Medulla oblongata (tissue), 1 donor: ENCODE data around the gene CLEC17A.
"Not testable (repeated sequence)": the region's sequence is repeated elsewhere in the genome, so short reads cannot be mapped to it uniquely, and the experiment has no call there.

ENCODE experiments used
- DNase-seq: peaks from one replicate; pipeline ENCODE4 v3.0.0-alpha.2; 2015; ENCODE audit errors: extremely low spot score

Gene CLEC17A, protein sequence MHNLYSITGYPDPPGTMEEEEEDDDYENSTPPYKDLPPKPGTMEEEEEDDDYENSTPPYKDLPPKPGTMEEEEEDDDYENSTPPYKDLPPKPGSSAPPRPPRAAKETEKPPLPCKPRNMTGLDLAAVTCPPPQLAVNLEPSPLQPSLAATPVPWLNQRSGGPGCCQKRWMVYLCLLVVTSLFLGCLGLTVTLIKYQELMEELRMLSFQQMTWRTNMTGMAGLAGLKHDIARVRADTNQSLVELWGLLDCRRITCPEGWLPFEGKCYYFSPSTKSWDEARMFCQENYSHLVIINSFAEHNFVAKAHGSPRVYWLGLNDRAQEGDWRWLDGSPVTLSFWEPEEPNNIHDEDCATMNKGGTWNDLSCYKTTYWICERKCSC

DNA sequence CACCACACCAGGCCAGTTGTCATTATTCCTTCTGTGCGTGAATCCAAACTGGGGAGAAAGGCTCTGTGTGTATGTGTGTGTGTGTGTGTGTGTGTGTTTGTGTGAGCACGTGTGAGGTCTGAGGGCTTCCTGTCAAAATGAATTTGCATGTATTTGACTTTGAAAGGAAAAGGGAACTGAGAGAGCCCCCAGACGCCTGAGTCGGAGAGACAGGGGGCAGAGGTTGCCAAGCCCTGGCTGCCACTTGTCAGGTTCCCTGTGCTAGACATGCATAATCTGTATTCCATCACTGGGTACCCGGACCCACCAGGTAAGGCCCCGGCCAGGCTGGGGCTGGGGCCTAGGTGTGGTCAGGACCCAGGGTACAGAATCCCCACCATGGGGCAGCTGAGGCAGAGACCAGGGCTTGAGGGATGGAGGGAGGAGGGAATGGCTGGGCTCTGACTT, at the start of gene CLEC17A:
Gene CLEC17A, plus strand, starts transcription at position 191 of the 447 bp plus-strand sequence. Its CDS starts 77 bp downstream, at position 268.
- peak; percentile 43 for DNase-seq

DNA sequence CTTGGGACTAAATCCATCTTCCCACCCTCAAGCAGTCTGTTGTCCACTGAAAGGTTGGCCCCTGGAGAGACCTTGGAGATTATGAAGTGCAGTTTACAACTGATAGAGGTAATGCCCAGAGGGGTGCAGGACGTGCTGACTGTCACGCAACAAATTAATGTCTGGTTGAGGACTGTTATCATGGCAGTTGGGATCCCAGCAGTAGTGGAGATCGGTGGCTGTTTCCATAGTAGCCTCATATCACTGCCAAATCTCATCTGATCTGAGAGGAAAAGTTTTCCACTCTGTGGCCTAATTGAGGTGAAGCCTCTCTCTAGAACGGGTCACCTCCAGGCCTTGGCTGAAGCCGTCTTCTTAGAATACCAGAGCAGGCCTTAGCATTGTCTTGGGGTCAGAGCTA, 49.4 kb upstream of the CLEC17A start:
- DNase-seq, result no peak

DNA sequence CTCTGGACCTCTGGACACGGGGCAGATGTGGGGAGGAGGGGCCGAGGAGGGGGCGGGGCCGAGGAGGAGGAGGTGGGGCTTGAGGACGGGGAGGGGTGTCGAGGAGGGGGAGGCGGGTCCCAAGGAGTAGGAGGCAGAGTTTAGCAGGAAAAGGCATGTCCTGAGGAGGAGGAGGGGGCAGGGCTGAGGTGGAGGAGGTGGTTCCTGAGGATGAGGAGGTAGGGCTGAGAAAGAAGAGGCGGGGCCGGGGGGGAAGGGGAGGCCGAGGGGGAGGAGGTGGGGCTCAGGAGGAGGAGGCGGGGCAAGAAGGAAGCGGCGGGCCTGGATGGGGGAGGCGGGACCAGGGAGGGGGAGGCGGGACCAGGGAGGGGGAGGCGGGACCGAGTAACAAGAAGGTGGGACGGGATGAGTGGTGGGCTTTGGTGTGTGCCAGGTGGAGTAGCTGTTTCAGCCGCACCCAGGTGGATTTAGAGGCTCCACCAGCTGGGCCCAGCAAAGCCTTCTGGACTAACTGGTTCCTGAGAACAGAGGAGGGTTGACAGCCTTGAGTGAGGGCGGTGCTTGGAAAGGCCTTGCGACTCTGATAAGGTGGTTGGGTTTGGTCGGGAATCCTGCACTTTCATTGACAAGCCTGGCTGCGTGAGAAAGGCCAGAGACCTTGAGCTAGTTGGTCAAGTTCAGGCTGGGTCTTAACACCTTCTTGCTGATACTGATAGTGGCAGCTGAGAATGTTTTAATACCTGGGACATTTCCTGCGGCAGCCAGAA, 45.8 kb upstream of the CLEC17A start:
- no peak for DNase-seq

DNA sequence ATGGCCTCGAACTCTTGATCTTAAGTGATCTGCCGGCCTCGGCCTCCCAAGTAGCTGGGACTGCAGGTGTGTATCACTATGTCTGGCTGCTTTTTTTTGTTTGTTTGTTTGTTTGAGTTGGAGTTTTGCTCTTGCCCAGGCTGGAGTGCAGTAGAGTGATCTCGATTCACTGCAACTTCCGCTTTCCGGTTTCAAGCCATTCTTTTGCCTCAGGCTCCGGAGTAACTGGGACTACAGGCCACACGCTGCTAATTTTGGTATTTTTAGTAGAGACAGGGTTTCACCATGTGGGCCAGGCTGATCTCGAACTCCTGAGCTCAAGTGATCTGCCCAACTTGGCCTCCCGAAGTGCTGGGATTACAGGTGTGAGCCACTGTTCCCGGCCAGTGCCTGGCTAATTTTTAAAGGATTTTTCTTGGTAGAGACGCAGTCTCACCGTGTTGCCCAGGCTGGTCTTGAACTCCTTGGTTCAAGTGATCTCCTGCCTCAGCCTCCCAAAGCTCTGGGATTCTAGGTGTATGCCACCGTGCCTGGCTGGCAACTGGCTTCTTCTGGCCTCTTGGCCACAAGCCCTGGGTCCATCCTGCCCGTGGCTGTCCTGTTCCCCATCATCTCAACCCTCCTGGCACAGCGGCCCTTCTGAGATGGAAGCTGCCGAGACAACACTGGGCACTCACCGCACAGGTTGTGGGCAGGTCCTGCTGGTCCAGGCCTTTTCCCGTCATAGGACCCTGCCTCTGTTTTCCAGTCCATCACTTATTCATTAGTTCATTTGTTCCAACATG, 42.0 kb upstream of the CLEC17A start:
- no peak for DNase-seq

DNA sequence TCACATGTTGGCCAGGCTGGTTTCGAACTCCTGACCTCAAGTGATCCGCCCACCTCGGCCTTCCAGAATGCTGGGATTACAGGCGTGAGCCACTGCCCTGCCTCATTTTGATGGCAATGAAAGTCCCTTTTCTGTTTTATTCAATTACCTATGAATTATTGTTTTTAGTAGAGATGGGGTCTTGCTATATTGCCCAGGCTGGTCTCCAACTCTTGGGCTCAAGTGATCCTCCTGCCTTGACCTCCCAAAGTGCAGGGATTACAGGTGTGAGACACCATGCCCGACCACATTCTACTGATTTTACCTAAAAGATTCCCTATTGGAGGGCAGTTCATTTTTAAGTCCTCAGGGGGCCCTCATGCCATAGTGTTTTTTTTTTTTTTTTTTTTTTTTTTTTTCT, 40.9 kb upstream of the CLEC17A start:
- not testable (repeated sequence) for DNase-seq

DNA sequence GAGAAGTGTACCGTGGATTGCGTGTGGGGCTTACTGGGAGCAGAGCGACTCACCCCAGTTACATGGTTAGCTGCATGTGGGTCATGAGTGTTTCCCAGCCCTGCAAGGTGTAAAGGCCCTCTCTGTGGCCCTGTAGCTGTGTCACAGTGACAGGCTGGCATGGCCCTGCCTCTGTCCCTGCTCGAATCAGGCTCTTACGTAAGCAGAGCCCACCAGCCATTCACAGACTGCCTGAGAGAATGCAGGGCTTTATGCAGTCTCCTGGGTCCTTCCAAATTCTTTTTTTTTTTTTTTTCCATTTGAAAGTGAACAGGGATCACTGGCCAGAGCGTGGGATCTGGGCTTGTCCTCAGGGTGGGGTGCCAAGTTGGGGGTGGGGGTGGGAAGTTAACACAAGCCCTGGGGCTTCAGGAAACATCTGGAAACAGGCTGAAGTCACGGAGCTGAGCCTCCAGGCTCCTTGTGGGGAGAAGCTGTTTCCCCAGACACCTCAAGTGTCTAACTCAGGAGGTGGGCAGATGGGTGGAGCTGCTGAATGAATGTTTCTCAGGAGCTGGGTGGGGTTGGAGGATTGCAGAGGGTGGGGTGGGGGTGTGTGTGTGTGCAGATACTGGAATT, 40.1 kb upstream of the CLEC17A start:
- DNase-seq, result no peak

DNA sequence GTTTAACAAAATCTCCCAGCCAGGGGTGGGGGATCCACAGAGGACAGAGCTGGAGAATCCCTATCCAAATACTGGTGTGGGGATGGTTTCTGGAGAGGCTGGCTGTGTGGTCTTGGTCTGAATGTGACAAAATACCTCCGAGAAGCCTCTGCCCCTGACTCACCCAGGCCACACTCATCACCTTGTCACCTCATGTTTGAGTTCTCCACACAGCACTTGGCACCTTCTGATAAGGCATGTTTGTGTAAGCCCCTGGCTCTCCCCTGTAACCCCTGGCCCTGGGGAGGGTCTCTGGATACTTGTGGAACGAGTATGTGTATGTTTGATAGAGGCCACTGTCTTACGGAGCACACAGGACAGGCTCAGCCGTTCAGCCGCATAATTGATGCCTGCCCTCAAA, 38.8 kb upstream of the CLEC17A start:
- DNase-seq, result no peak

DNA sequence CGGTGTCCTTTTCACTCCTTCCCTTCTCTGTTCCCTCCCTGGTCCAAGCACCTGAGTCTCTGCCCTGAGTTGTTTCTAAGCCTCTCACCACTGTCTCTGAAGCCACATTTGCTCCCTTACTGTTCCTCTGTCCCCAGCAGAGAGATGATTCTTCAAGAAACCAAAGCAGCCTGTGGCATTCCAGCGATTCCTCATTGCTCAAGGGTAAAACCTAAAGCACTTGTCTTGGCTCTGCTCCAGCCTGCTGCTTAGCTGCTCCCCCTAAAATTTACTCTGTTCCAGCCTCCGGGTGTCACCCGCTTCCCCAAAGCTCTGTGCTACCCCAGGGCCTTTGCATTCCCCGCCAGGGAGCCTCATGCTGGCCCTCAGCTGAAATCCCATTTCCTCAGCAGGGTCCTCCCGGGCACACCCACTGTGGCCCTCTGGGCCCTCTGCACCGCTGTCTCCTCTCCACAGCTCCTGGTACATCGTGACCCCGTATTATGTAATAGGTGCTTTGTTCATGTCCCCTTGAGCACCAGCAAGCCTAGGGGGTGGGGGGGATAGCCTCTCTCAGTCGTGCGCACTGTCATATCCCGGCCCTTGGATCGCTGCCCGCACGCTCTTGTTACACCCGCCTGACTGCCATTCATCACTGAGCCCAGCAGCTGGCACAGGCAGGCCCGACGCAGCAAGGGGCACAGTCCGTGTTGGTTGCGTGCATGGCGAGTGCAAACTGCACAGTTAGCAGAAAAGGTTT, 37.7 kb upstream of the CLEC17A start:
- peak; percentile 96 for DNase-seq

DNA sequence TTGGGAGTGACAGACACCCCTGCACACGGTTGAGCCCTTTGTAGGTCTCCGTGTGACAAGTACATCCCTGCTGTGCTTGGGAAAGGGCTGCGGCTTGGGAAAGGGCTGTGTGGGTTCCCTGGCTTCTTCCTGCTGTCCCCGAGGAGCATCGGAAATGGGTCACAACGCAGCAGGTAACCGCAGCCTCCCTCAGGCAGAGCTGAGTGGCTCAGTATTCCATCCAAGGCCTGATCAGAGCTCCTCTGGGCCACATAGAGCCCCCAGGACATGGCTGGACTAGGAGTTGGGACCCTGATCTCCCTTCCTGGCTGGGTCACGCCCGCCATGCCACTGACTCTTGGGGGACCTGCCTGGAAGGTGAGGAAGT, 37.2 kb upstream of the CLEC17A start:
- DNase-seq, result no peak

DNA sequence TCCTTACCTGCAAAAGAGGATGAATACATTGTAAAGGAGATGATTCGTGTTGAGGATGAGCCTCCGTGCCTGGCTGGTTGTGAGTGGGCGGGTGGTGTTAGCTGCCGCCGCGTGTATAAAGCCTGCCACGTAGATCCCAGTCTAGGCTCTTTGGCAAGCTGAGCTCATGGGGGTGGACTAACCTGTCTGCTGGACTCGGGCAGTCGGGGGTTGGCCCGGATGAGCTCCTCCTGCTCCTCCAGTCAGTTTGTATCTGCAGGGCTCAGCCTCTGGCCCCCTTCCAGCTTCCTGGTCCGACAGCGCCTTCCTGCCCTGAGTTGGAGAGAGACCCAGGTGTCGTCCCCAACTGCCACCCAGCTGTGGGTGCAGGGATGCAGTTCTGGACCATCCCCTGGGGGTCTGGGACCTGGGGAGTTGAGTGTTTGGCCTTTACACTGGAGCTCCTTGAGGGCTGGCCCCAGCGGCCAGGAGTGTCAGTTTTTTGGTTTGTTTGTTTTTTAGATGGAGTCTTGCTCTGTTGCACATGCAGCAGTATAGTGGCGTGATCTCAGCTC, 32.6 kb upstream of the CLEC17A start:
- no peak for DNase-seq

DNA sequence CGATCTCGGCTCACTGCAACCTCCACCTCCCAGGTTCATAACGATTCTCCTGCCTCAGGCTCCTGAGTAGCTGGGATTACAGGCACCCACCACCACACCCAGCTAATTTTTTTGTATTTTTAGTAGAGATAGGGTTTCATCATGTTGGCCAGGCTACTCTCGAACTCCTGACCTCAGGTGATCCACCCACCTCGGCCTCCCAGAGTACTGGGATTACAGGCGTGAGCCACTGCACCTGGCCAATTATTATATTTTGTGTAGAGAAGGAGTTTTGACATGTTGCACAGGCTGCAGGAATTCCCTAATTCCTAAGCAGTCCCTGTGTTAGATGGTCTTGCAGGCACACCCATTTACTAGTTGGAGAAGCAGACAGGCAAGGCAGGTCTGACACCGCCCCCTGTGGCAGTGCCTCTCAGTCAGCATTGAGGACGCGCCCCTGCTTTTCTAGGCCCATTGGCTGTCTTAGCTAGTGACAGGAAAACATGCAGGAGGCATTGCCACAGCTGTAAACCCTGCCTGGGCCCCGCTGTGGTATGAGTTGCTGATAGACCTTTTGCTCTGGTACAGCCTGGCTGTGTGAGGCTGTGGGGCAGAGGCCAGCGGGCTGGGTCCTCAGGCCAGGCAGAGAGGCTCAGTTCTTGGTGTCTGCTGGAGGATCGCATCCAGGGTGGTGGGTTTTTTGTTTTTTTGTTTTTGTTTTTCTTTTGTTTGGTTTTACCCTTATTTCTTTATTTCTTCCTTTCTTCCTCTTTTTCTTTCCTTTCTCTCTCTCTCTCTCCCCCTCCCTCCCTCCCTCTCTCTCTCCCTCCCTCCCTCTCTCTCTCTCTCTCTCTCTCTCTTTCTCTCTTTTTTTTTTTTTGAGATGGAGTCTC, 31.5 kb upstream of the CLEC17A start:
- peak; percentile 57 for DNase-seq

DNA sequence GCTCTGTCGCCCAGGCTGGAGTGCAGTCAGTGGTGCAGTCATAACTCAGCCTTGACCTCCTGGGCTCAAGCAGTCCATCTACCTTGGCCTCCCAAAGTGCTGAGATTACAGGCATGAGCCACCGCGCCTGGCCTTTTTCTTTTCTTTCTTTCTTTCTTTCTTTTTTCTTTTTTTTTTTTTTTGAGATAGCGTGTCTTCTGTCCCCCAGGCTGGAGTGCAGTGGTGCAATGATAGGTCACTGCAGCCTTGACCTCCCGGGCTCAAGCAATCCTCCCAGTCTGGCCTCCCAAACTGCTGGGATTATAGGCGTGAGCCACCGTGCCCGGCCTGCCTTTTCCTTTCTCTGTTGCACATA, 30.9 kb upstream of the CLEC17A start:
- not testable (repeated sequence) for DNase-seq

DNA sequence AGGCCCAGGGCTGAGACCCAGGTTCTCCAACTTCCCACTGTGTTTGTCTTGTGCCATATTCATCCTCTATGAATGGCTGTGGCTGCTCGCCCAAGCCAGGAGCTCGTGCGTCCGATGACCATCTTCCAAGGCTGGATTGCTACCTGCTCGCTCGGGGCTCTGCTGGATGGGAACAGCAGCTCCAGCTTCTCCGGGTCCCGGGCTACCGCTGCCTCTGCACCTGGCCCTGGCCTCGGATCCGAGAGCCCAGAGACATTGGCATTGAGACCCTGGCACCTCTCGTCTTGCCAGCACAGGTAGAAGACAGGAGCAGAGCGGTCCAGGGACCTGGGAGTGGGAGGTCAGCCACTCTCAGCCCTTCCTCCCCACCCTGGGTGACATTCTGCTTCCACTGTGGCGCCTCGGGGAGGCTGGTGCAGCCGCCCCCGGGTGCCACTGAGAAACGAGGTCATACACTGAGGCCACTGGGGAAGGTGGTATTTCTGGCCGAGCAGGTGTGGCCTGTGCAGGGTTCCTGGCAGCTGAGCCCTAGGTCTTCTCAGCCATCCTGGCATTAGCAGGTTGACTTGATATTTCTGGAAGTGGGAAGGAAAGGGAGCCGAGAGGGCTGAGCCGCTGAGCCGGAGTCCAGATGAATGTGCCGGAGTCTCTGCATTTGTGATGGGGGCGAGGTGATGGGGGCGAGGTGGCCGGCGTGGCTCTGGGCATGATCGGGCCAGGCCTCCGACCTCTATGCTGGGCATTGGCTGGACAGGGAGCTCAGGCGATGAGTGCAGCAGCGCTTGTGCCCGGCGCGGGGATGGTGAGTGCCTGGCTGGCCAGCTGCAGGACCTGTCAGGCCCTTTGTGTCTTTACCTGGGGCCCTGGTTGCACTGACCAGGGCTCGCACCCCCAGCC, 29.6 kb upstream of the CLEC17A start:
- no peak for DNase-seq

DNA sequence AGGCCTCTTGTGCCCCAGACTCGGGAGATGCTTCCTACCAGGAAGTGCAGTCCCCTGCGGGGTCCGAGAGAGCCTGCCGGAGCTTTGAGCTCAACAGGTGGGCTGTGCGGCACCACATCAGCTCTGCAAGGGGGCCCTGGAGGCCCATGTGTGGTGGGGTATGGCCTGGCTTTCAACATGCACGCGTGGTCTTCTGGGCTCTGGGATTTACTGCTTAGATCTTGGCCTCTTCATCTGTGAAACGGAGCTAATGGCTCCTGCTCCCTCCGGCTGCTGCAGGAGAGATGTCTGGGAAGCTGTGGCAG, 29.0 kb upstream of the CLEC17A start:
- no peak for DNase-seq

DNA sequence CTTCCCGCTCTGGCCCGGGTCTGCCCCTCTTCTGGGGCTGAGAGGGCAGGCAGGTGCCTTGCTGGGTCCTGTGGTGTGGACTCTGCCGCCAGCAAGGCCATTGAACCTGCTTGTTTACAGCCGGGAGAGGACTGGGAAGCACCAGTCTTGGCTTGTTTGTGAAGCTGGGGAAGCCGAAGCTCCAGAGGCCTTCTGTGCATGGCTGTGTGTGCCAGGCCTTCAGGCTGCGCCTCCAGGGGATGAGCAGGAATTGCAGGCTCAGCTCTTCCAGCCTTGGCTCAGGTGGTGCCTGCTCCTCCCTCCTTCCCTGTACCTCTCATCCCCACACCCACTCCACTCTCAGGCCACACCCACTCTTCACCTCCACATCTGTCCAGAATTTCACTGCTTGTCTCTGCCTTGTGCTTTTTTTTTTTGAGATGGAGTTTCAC, 28.5 kb upstream of the CLEC17A start:
- DNase-seq, result peak; percentile 70

DNA sequence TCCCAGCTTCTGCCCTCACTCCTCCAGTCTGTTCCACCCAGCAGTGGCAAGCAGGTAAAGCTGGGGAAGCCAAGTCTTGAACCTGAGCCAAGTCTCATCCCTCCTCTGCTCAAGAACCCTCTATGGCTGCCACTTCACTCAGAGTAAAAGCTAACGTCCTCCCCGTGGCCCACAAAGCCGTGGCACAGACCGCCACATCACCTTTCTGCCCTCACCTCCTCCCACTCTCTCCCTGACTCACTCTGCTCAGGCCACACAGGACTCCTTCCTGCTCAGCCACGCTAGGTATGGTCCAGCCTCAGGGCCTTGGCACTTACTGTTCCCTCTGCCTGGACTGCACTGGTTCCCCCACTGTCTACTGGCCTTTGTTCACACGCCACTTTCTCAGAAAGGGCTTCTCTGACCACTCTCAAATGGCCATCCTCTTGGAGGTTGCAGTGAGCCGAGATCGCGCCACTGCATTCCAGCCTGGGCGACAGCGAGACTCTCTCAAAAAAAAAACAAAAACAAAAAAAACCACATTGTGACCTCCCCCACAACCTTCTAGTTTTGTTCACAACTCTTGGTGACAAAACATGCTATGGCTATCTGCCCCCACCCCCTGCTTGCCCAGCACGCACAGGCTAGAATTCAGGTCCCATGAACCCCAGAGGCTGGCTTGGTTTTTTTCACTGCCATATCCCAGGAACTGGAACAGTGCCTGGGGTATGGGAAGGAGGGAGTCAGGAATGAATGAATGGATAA, 26.8 kb upstream of the CLEC17A start:
- no peak for DNase-seq

DNA sequence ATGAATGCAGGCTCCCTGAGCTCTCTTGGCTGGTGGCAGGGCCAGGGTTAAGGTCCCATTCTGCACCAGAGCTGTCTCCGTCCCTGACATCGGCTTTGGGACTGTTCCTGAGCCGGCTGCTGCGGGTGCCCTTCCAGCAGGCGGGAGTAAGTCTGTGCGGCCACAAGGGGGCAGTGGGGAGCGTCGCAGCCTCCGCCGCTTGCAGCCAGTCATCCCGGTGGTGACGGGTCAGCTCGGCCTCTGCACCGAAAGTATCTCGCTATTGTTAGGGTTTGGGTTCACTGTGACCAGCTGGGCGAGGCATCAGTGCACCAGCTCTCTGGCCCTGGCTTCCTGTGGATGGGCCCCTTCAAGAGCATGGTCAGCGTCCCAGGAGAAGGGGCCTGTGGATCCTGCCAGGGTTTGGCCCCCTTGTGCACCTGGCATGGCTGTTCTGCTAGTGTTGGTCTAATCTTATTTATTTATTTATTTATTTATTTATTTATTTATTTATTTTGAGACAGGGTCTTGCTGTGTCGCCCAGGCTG, 26.2 kb upstream of the CLEC17A start:
- DNase-seq, result peak; percentile 88
